Stimulated activated CD8-positive, alpha-beta memory T cell treated with anti-CD3 and anti-CD28 coated beads, Interleukin-12 subunit alpha, Interleukin-12 subunit beta, amount 100 ng/mL, for 24 hours (primary cell): Measurements from ENCODE around the gene CHD6.

ENCODE experiments used
- DNase-seq: peaks from one replicate; pipeline ENCODE4 v3.0.0-alpha.2; 2020; ENCODE audit errors: extremely low read depth

The CHD6 gene

GRCh38 chr20:41592516-41593216 is 25.5 kb downstream of the CHD6 start:
- no peak for DNase-seq

GRCh38 chr20:41587956-41588355 is 30.2 kb downstream of the CHD6 start:
- no peak for DNase-seq

GRCh38 chr20:41587523-41587922 is 30.7 kb downstream of the CHD6 start:
- DNase-seq, result no peak

- no peak for DNase-seq
These were observed 31.4 kb downstream of the CHD6 start for GRCh38 chr20:41586772-41587171.

GRCh38 chr20:41580350-41580749 is 37.8 kb downstream of the CHD6 start:
- no peak for DNase-seq

GRCh38 chr20:41577129-41578009 is 40.8 kb downstream of the CHD6 start:
- no peak for DNase-seq

- no peak for DNase-seq
These were observed 42.8 kb downstream of the CHD6 start for GRCh38 chr20:41575412-41575811.

GRCh38 chr20:41574802-41575389 is 43.3 kb downstream of the CHD6 start:
- DNase-seq, result no peak

GRCh38 chr20:41573955-41574354 is 44.2 kb downstream of the CHD6 start:
- no peak for DNase-seq

GRCh38 chr20:41572010-41572572 is 46.1 kb downstream of the CHD6 start:
- DNase-seq, result no peak

- DNase-seq, result no peak
These were observed 47.2 kb downstream of the CHD6 start for GRCh38 chr20:41571006-41571405.

GRCh38 chr20:41570557-41570956 is 47.6 kb downstream of the CHD6 start:
- DNase-seq, result no peak

- no peak for DNase-seq
These were observed 50.6 kb downstream of the CHD6 start for GRCh38 chr20:41567615-41568014.

GRCh38 chr20:41566896-41567527 is 51.2 kb downstream of the CHD6 start:
- DNase-seq, result no peak

GRCh38 chr20:41563087-41563486 is 55.1 kb downstream of the CHD6 start:
- DNase-seq, result no peak

GRCh38 chr20:41560970-41561369 is 57.2 kb downstream of the CHD6 start:
- no peak for DNase-seq

GRCh38 chr20:41559658-41560057 is 58.5 kb downstream of the CHD6 start:
- no peak for DNase-seq

- DNase-seq, result no peak
These were observed 64.9 kb downstream of the CHD6 start for GRCh38 chr20:41553142-41553879.

GRCh38 chr20:41552295-41553068 is 65.7 kb downstream of the CHD6 start:
- DNase-seq, result no peak

- DNase-seq, result no peak
These were observed 67.0 kb downstream of the CHD6 start for GRCh38 chr20:41551011-41551705.
